Stimulated activated CD8-positive, alpha-beta memory T cell treated with anti-CD3 and anti-CD28 coated beads, Interleukin-12 subunit alpha, Interleukin-12 subunit beta, amount 100 ng/mL, for 1 hour (primary cell): Measurements from ENCODE around the gene RBMS3.

ENCODE experiments used
- DNase-seq: peaks from one replicate; pipeline ENCODE4 v3.0.0-alpha.2; 2020; ENCODE audit warnings: low read depth

Gene RBMS3

DNA sequence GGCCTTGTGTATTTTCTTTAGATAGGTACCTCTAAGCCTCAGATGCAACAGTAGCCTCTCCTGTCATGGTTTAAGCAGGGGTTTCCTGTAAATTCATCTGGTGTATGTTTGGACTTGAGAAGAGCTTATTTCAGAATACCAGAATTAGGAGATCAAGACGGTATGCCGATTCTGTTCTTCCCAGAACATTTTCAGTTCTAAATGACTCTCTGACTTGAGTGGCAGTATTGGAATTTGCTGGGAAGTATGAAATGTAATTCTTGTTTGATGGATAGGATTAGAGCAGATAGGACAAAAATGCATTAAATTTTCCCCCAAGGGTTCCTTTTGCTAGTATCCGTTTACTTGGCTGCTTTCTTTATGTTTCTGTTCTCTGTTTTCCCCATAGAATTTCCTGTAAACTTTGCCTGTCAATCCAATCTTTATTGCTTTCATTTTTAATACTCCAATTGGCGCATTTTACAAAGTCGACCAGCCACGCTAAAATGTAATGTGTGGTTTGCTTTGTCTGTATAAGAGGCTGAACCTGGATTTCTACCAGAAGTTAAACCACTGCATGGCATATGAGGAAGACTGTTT, 612.2 kb downstream of the RBMS3 start:
- DNase-seq: no peak

DNA sequence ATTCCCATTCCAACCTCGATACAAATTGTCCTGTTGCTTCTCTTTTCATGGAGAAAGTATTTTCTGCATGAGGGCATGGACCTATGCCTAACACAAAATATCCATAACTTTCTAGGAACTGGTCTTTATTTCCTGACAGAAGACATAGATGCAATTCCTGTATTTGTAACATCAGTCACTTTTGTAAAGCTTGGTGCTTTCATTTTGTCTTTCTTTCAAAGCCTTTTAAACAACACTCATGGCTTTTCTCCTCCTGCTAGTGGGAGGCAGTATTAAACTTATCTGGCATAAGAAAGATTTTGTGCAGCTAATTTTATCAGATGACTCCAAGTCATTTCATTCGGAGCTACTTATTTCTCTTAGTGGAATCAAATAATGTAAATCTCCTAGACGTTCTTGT, 616.0 kb downstream of the RBMS3 start:
- DNase-seq: no peak

DNA sequence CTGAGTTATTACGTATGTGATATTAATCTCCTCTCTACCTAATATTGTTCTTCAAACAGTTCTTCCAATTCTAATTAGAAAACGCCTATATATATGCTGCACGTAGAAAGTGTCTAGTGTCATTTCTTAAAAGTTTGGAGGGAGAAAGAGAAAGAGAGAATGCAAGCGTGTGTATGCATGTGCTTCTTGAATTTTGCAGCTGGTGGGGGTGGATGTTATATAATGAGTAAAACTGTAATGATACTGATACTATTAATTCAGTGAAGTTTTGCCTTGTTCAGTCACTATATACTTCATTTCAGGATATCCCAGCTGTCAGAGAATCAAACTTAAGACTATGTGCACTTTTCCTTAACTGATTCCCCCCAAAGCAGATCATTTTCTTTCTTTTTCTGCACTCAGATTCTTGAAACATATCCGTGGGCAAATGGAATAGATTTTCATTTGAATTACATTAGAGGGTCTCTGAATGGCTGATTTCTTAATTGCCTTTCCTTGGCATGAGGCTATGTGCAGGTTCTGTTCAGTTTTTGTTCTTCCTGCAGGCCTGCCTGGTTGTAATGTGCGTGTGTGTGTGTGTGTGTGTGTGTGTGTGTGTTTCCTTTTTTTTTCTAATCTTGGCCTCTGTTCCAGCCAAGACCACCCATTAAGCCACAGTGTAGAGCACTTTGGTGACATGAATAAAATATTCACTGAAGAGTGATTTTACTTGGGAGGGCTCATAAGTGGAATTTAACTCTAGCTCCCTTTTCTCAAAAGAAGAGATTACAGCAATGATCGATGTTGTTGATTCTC, 617.5 kb downstream of the RBMS3 start:
- no peak for DNase-seq

DNA sequence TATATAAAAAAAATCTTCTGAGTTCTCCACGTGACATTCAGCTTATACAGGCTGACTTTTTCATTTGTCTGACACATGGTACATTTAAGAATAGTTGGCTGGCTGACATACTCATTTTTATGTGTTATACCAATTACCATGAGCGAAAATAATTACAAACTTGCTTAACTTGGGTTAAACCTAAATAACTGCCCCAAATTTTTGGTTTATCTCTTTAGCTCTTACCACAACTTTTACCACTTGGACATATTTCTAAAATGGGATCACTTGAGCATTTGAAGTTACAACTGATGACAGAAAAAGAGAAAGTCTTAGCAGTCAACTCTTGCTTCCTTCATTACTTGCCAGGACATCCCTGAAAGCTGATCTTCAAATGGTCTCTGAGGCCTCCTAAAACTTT, 618.1 kb downstream of the RBMS3 start:
- no peak for DNase-seq

DNA sequence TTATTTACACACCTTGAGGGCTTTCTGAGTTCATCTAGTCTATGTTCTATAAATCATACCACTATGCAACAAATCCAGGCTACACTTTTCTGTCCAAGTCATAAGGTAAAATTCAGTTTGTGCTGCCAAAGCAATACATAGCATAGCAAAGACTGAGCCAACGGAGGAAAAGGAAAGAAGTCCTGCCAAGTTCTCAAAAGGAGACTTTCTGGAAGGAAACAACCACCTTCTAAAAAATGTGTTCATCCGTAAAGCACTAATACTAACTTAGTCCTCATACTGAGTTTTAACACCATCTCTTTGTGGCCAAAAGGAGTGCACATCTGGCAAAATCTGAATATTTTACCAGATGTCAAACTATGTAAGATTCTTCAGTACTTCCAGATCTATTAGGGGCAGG, 620.2 kb downstream of the RBMS3 start:
- no peak for DNase-seq

DNA sequence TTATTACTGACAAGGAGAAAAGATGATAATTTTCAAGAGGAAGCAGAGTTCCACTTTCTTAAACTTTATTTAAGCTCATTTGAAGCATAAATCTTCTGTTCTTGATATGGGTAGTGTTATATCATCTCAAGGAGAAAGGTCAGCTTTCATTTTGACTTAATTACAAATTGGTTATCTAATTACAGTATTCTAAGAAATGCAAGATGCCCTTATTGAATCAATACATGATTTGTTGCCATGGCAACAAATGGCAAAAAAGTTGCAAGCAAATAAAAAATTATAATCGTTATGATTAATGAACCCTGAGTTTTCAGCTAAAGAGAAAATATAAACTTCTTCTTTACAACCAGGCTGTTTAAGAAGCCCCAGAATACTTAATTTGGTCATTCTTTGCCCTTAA, 622.7 kb downstream of the RBMS3 start:
- DNase-seq: no peak

DNA sequence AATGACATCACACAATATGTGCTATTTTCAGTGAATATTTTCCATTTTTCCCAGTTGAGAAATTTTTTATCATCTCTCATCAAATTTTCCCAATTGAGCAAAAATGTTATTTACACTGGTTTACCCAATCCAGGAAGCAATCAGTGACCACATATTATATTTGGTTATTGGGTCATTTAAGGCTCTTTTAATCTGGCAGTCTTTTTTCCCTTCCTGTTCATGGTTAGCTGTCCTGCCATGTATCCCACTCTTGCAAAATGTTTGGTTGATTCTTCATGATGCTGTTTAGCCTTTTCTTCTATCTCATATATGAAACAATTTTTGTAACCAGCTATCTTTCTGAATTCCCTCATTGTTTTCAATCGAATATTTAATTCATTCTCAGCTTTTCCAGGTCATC, 626.0 kb downstream of the RBMS3 start:
- no peak for DNase-seq

DNA sequence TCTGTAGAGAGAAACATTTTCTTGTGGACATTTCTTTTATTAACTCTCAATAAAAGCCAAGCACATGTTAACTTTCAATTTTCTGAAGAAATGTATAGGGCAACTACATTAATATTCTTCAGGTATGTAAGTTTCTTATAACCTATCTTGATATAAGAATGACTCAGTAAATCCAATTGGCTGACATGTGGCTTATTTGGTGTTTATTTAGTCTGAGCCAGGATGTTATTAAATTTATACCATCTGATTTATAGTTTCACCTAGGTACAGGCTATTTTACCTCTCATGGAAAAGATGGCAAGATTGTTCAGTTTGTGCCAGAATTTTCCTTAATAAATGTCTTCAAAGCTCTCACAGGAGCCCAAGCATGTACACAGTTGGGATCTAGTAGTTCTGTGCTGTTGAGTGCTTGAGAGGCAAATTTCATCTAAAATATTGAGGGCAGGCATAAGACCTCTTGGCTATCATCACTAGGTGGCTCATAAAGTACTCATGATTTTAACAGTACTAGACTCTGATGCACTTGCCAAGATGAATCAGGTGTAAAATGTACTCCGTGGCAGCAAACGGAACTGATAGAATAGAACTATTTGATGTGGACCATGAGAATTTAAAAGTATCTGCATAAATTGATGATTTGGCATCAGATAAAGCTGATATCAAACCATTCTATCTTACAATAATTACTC, 631.9 kb downstream of the RBMS3 start:
- DNase-seq: no peak

DNA sequence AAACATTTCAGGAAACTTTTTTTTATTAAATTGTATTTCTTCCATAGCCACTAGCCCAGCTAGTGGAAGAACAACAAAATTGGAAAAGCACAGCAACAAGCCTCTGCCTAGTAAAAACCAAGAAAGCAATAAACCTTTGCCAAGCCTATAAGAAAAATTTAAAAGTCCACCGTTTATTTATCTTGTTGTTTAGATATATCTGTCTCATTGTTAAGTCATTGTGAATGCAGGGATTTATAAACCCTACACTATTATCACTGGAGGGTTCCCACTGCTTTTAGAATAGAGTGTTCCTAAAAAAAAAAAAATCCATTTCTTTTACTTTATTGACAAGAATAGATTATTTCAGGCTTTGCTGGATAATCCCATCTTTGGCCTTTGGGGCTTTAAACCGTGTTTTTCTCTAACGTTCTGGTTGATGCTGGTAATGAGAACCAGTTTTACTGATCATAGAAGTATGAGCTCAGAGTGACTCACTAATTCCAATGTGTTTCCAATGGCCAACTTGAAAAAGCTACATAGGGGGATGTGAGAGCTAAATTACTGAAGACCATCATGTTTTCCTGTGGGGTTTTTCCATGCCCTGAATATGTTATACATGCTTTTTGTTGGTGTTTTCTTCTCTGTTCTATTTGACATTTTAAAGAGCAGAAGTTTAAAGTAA, 634.1 kb downstream of the RBMS3 start:
- no peak for DNase-seq

DNA sequence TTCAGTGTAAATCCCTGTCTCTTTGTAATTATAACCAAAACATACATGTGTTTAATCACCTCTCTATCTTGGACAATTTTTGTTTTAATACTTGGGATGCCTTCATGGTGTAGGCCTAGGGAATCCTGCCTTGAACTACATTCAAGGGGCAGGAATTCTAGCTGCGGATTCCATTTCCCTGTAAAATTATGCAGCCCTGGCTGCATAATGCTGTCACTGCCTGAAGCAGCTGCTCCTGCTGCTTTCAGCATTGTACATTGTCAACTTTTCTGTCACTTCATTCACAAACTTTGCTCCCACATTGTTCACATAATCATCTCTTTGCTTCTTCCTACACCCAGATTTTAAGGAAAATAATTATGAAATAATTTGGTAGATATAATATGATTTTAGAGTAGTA, 638.7 kb downstream of the RBMS3 start:
- DNase-seq: no peak

DNA sequence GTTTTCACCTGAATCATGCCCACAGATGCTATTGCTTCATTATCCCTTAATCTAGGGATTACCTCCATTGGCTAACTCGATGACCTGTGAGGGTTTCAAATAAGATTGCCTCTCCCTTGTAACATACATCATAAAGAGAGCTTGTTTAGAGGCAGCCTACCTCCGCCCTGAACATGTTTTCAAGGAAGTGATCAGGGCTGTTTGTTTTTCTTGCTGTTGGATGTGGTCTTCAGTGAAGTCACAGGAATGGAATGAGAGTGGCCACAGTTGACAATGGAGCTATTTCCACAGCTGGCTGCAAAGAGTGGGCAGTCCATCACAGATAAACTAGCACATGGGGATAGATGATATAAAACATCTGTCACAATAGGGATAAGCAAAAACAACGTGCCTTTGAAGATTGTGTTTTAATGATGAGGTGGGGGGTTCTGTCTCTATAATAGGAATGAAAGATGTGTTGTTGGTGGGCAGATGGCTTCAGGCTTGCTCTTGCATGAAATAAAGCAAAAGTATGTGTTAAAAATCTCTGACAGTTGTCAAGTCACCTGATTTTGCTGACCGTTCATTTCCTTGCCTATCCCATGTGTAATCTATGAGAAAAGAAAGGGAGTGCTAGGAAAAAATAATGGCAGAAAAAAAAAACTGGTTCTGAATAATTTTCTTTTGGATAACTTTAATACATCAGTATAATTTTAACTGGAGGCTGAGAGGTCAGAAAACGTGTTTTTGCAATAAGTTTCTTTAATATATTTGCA, 642.3 kb downstream of the RBMS3 start:
- no peak for DNase-seq

DNA sequence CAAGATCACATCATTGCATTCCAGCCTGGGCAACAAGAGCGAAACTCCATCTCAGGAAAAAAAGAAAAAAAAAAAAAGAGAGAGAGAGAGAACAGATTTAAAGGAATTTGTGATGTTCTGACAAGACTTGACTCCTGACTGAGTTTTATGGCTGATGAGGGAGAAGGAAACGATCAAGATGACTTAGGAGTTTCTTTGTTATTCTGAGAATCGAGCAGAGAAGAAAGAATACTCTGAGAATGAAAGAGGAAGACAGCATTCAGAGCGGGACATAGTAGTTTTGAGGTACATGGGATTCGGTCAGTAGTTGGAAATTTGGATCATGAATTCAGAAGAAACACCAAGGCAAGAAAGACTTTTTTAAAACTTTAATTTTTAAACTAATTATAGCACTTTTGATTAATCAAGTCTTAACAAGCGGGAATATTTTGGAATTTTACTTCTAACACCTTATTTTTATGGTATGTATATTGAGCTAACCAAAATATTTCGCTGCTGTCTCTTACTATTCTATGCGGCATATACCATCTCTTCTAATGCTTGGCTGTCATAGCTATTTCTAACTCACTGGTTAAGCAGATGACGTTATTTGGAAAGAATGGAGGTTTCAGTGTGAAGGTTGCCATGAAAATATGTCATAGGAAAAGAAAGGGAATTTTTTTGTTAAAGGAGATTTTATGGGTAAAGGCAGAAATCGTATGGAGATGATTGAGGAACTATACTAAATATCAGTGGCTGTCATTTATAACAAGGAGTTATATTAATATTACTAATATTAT, 644.1 kb downstream of the RBMS3 start:
- DNase-seq: no peak

DNA sequence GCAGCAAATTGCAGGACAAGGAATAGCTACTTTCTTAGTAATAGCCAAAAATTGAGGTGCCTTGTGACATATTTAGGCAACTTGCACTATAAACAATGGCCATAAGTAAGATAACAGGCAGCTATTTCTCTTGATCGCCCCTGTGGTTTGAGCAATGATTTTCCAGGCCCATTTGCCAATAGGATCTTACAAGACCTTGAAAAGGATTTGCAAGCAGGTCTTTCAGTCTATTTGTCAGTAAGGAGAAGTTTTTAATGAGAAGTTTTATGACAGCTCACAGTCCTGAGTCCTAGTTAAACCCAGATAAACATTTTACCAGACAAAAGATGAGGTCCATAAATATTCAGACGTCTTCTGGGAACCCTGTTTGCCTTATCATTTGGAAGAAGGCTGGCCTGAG, 645.5 kb downstream of the RBMS3 start:
- DNase-seq: no peak

DNA sequence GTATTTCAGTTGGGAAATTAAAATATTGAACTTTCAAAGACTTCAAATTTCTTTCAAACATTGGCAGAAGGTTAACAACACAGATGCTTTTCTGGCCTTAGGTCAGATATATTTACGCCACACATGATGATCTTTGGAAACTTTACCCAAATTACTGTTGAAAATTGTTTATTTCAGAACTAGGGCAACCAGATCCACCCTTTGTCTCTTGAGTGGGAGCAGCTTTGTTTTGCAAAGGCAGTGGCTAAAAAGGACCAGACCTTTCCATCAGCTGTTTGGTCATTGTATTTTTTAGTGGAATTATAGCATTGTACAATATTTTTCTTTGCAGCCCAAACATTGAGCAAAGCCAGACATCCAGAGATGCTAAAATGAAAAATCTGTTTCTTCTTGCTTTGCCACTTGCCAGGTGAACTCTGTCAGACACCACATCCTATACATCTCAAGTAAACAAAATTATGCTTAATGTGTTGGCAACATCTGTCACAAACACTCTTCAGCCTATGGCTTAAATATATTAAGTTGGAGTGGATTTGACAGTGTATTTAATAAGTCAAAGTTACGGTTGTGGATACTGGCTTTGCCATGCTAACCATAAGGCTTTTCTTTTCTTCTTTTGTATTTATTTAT, 651.9 kb downstream of the RBMS3 start:
- DNase-seq: no peak

DNA sequence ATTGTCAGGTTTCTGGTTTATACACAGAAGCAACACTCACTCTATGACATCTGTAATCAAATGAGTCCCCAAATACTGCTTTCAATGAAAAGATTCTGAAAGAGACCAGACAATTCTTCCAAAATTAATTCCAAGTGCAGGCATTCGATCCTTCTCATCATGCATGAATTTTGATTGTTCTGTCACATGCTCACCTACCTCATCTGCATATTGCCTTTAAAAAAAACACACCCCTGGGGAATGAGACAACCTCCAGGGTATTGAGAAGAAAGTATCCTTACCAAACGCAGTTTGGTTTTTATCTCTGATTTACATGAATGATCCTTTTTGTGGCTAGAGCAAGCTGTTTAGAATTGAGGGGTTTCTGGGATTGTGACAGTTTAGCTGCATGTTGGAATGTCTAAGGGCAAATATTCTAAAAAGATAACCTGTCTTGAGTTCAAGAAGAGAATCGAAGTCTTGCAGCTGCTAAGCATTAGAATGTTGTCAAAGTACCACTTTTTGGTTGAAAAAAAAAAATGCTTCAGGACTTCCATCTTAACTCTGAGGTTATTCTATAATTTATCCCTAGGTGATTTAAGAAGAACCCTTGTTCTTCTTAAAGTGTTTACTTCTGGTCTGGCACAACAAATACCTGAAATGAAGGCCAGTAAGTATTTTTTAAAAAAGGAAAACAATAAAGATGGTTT, 653.1 kb downstream of the RBMS3 start:
- no peak for DNase-seq

DNA sequence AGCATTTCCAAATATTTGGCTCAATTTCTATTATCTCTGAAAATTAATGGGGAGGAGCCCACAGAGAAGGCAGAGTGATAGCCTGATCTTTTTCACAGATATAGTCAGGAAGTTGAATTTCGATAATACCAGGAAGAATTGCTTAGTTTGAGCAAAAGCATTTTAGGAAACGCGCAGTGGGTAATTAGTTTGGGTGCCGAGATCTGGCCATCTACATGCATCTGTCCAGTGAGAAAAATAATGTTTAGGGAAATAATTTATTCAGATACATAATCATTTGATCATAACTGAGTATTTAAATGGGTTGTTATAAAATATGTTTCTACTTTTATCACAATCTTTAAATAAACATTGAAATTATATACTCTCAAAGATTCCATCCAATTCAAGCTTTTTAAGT, 653.9 kb downstream of the RBMS3 start:
- no peak for DNase-seq

DNA sequence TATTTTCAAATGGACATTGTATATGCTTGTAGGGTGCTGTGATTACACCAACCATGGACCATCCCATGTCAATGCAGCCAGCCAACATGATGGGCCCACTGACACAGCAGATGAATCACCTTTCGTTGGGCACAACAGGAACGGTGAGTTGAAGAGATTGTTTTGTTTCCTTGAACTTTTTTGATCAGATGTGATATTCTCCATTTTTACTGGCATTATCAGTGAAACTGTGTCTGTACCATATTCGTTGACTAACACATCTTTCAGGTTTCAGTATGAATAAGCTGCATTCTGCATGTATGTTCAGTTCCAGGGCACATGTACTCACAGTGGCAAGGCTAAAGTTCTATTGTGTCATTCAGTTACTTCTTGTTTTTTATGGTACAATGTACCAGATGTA, 655.2 kb downstream of the RBMS3 start:
- DNase-seq: no peak

DNA sequence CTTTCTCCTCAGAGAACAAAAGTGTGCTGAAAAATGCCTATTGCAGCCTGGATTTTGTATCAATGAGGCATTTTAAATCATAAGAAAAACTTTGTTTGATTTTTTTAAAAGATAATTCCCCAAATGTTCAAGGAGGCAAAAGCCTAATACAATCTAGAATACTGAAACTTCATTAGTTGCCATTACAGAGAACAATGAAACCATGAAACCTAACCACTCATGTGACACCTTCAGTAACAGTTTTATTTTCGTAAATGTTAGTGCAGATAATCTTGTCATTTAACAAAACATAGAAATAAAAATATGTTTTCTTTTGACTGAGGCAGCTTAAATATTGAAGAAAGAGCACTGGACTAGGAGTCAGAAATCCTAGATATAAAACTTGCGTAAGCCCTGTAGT, 655.9 kb downstream of the RBMS3 start:
- DNase-seq: no peak

DNA sequence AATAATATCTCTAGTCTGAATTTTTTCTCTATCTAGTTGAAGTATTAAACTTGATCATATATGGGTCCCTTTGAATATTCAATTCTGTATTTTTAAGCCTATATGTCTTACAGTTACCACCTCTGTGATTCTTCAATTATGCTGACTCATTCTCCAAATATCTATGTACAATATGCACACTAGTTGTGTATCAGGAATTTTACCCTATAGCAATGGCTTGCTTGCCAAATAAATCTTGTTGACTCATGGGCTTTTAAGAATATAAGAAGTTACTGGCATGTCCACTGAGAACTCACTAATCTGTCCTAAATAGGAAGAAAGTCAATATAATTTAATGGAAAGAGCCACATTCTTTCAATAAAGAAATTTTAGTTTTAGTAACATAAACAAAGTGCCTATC, 656.3 kb downstream of the RBMS3 start:
- no peak for DNase-seq

DNA sequence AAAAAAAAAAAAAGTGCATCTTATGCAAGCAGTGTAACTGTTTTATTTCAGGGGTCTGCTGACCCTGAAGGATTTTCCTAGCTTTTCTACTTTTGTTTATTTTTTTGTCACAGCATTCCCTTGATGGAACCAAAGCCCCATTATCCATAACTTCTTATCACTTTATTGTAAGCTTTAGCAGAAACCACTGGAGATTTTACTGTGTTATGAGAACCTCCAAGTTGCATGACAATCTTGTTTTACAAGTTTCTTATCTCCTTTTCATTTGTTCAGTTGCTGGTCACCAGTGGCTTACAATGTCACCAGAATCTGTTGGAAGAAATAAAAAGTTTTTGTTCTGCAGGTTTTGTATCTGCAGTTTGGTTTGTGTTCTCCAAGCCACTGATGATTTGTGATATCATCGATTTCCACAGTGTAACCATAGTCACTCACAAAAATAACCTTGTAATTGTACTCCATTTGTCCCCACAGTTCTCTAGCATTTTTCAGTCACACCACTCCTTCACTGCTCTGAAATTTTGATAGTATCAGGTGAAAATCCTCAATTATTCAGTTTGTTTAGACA, 660.0 kb downstream of the RBMS3 start:
- DNase-seq: no peak
